Loucy (cell line): ENCODE data around the gene C16orf78.

ENCODE experiments used
- CTCF ChIP-seq: fragments of 200-600 bp; sonication (generic); conservative IDR thresholded peaks from 2 replicates; pipeline ENCODE4 v1.5.1; 2014; ENCODE audit warnings: mild to moderate bottlenecking, antibody characterized with exemption, low read length
- EZH2phosphoT487 ChIP-seq: fragments of 200-600 bp; IDR thresholded peaks from 2 replicates; pipeline ENCODE4 v1.6.1; 2018; ENCODE audit warnings: antibody characterized with exemption, mild to moderate bottlenecking, moderate library complexity, borderline replicate concordance

GRCh38 chr16:49434733-49435132 is 61.1 kb downstream of the C16orf78 start:
- TF ChIP-seq CTCF (no peak), EZH2phosphoT487 (no peak)
